ENCODE data around the gene AJAP1. TPM values are rescaled to one million over a fixed set of nuclear protein-coding genes. Genes with fewer than 3 reads are reported as not detected.

AJAP1 gene
- total and polyA plus RNA-seq, 2 donors (not counting 1 experiment from before 2014, with no cell fraction given): not detected

GRCh38 chr1:4702932-4703331 is 48.5 kb downstream of the AJAP1 start:
- H2AFZ ChIP-seq (ENCODE audit: insufficient read depth, low read depth, low read length, poor library complexity, severe bottlenecking): no peak overlapping the region
- no peak overlapping the region for H3K27ac Mint-ChIP-seq
- POLR2A ChIA-PET: no interaction called here
- no peaks in the 10 kb centered on the region for H3K27me3 ChIP-seq (replicated peaks in 1 of 4; ENCODE audit: control extremely low read depth in 1 of 4, control insufficient read depth in 3 of 4, insufficient read depth in 4 of 4, low read length in 3 of 4)
- H3K4me1 Mint-ChIP-seq: no peaks in the 10 kb centered on the region
- H3K79me2 ChIP-seq (ENCODE audit: control insufficient read depth, insufficient read depth, low read length): no peaks in the 10 kb centered on the region
- ATAC-seq (ENCODE audit: low read depth) (no peak), DNase-seq (no peak)
- H3K9me3 Mint-ChIP-seq (ENCODE audit: insufficient read depth): no peaks in the 10 kb centered on the region
- intact Hi-C loops (cut with micrococcal nuclease): no loop called here
- 97% methylated on average over 13 of the region's 16 CpGs for WGBS (ENCODE audit: insufficient coverage)
- CTCF ChIA-PET: no interaction called here
- no peaks in the 10 kb centered on the region for H3K27me3 Mint-ChIP-seq
- H3K9me3 ChIP-seq (ENCODE audit: control extremely low read depth in 1 of 3, control insufficient read depth in 2 of 3, insufficient read depth in 1 of 3, low read length in 2 of 3): peaks cover 0 to 6% (median 0%) of the 10 kb centered on the region in 3 donors
- no peak overlapping the region for H3K4me3 Mint-ChIP-seq
- no peak overlapping the region for H3K9ac ChIP-seq (ENCODE audit: low read length)
- no peak overlapping the region for H3K4me2 ChIP-seq (replicated peaks; ENCODE audit: low read depth, low read length, poor library complexity, severe bottlenecking)
- no peak for TF ChIP-seq EZH2 (IDR thresholded peaks at IDR 0.05; ENCODE audit: borderline replicate concordance, insufficient read depth, low read depth, low read length, poor library complexity, severe bottlenecking)
- no peak for TF ChIP-seq CTCF (IDR thresholded peaks at IDR 0.05)
- no peaks in the 10 kb centered on the region for H3K4me1 ChIP-seq (ENCODE audit: control insufficient read depth in 2 of 2, insufficient read depth in 2 of 2, low read length in 2 of 2)
- no peaks in the 10 kb centered on the region for H4K20me1 ChIP-seq (ENCODE audit: control insufficient read depth, insufficient read depth, low read length, poor library complexity, severe bottlenecking)
- no peak overlapping the region for H3K4me3 ChIP-seq (ENCODE audit: control extremely low read depth in 1 of 5, extremely low read depth in 1 of 5, insufficient read depth in 1 of 5, low read depth in 2 of 5, low read length in 4 of 5)
- no peaks in the 10 kb centered on the region for H3K36me3 ChIP-seq (replicated peaks in 1 of 2; ENCODE audit: control extremely low read depth in 1 of 2, control insufficient read depth in 1 of 2, extremely low read depth in 1 of 2, insufficient read depth in 2 of 2, low read length in 1 of 2)
- H3K27ac ChIP-seq (ENCODE audit: low read length in 2 of 2): no peak overlapping the region

GRCh38 chr1:4703646-4704045 is 49.2 kb downstream of the AJAP1 start:
- Histone ChIP-seq H3K36me3 (replicated peaks in 1 of 2; ENCODE audit: control extremely low read depth in 1 of 2, control insufficient read depth in 1 of 2, extremely low read depth in 1 of 2, insufficient read depth in 2 of 2, low read length in 1 of 2) (no peaks in the 10 kb centered on the region), H3K27ac (ENCODE audit: low read length in 2 of 2) (no peak overlapping the region), H3K9me3 (ENCODE audit: control extremely low read depth in 1 of 3, control insufficient read depth in 2 of 3, insufficient read depth in 1 of 3, low read length in 2 of 3) (peaks cover 0 to 3% (median 0%) of the 10 kb centered on the region in 3 donors), H3K9ac (ENCODE audit: low read length) (no peak overlapping the region), H3K79me2 (ENCODE audit: control insufficient read depth, insufficient read depth, low read length) (no peaks in the 10 kb centered on the region), H2AFZ (ENCODE audit: insufficient read depth, low read depth, low read length, poor library complexity, severe bottlenecking) (no peak overlapping the region), H4K20me1 (ENCODE audit: control insufficient read depth, insufficient read depth, low read length, poor library complexity, severe bottlenecking) (no peaks in the 10 kb centered on the region), H3K4me1 (ENCODE audit: control insufficient read depth in 2 of 2, insufficient read depth in 2 of 2, low read length in 2 of 2) (no peaks in the 10 kb centered on the region), H3K4me2 (replicated peaks; ENCODE audit: low read depth, low read length, poor library complexity, severe bottlenecking) (no peak overlapping the region), H3K27me3 (replicated peaks in 1 of 4; ENCODE audit: control extremely low read depth in 1 of 4, control insufficient read depth in 3 of 4, insufficient read depth in 4 of 4, low read length in 3 of 4) (no peaks in the 10 kb centered on the region), H3K4me3 (ENCODE audit: control extremely low read depth in 1 of 5, extremely low read depth in 1 of 5, insufficient read depth in 1 of 5, low read depth in 2 of 5, low read length in 4 of 5) (no peak overlapping the region)
- ChIA-PET CTCF (no interaction called here), POLR2A (no interaction called here)
- H3K27me3 Mint-ChIP-seq: no peaks in the 10 kb centered on the region
- H3K9me3 Mint-ChIP-seq (ENCODE audit: insufficient read depth): no peaks in the 10 kb centered on the region
- no peak overlapping the region for H3K27ac Mint-ChIP-seq
- WGBS (ENCODE audit: insufficient coverage): 80% methylated on average over 4 of the region's 6 CpGs
- DNase-seq (no peak), ATAC-seq (ENCODE audit: low read depth) (no peak)
- no peaks in the 10 kb centered on the region for H3K4me1 Mint-ChIP-seq
- no peak overlapping the region for H3K4me3 Mint-ChIP-seq
- TF ChIP-seq EZH2 (IDR thresholded peaks at IDR 0.05; ENCODE audit: borderline replicate concordance, insufficient read depth, low read depth, low read length, poor library complexity, severe bottlenecking): no peak
- TF ChIP-seq CTCF (IDR thresholded peaks at IDR 0.05): no peak
- intact Hi-C loops (cut with micrococcal nuclease): no loop called here

Measured in B cell (primary cell).